Loucy (cell line): ENCODE results near the gene CCBE1.

Experiments used
- H2AFZ ChIP-seq: fragments of 200-600 bp; sonication (generic); 2 replicates; pipeline ENCODE4 v1.6.0; 2016; ENCODE audit warnings: antibody characterized with exemption, mild to moderate bottlenecking, low read length, moderate library complexity
- H3F3A ChIP-seq: fragments of 200-600 bp; 2 replicates; pipeline ENCODE4 v1.6.0; 2016; ENCODE audit warnings: antibody characterized with exemption, low read depth, mild to moderate bottlenecking
- H3K27me3 ChIP-seq: fragments of 200-600 bp; sonication (generic); 2 replicates; pipeline ENCODE4 v1.6.1; 2014; ENCODE audit warnings: low read length, mild to moderate bottlenecking; ENCODE audit not compliant: insufficient read depth, poor library complexity, severe bottlenecking
- H3K36me3 ChIP-seq: fragments of 200-600 bp; sonication (generic); 2 replicates; pipeline ENCODE4 v1.6.1; 2016; ENCODE audit warnings: low read length; ENCODE audit not compliant: insufficient read depth
- H3K4me1 ChIP-seq: fragments of 200-600 bp; sonication (generic); 2 replicates; pipeline ENCODE4 v1.5.1; 2014; ENCODE audit warnings: low read length, mild to moderate bottlenecking; ENCODE audit not compliant: insufficient read depth, poor library complexity, severe bottlenecking
- H3K4me2 ChIP-seq: fragments of 200-600 bp; sonication (generic); 2 replicates; pipeline ENCODE4 v1.6.0; 2014; ENCODE audit warnings: antibody characterized with exemption, low read length, low read depth, mild to moderate bottlenecking; ENCODE audit not compliant: poor library complexity, severe bottlenecking
- H3K4me3 ChIP-seq: fragments of 200-600 bp; sonication (generic); 2 replicates; pipeline ENCODE4 v1.5.1; 2014; ENCODE audit warnings: low read length, mild to moderate bottlenecking, mixed read lengths; ENCODE audit not compliant: poor library complexity, severe bottlenecking
- H3K79me2 ChIP-seq: fragments of 200-600 bp; sonication (generic); 2 replicates; pipeline ENCODE4 v1.6.1; 2014; ENCODE audit warnings: low read length; ENCODE audit not compliant: insufficient read depth
- H3K9ac ChIP-seq: fragments of 200-600 bp; sonication (generic); 2 replicates; pipeline ENCODE4 v1.6.0; 2014; ENCODE audit warnings: mild to moderate bottlenecking, low read depth, low read length, moderate library complexity; ENCODE audit not compliant: poor library complexity, severe bottlenecking
- H3K9me2 ChIP-seq: fragments of 200-600 bp; sonication (generic); replicated peaks from 2 replicates; pipeline ENCODE4 v1.6.1; 2016; ENCODE audit warnings: low read depth, low read length, mixed read lengths
- H3K9me3 ChIP-seq: fragments of 200-600 bp; sonication (generic); 2 replicates; pipeline ENCODE4 v1.6.1; 2014; ENCODE audit warnings: mild to moderate bottlenecking, antibody characterized with exemption, low read length, low read depth; ENCODE audit not compliant: insufficient read depth
- H4K20me1 ChIP-seq: fragments of 200-600 bp; sonication (generic); 2 replicates; pipeline ENCODE4 v1.6.0; 2014; ENCODE audit warnings: antibody characterized with exemption, low read length, mild to moderate bottlenecking; ENCODE audit not compliant: insufficient read depth, poor library complexity, severe bottlenecking
- EZH2phosphoT487 ChIP-seq: fragments of 200-600 bp; IDR thresholded peaks from 2 replicates; pipeline ENCODE4 v1.6.1; 2018; ENCODE audit warnings: antibody characterized with exemption, mild to moderate bottlenecking, moderate library complexity, borderline replicate concordance
- TF ChIP-seq, protein P1 (sequence below): fragments of 200-600 bp; sonication (generic); conservative IDR thresholded peaks from 2 replicates; pipeline ENCODE4 v1.5.1; 2014; ENCODE audit warnings: mild to moderate bottlenecking, antibody characterized with exemption, low read length

The CCBE1 gene

GRCh38 chr18:59547581-59548182 lies 149.5 kb downstream of the CCBE1 start:
- H3K36me3 ChIP-seq: no peaks in the 10 kb centered on the region
- no peaks in the 10 kb centered on the region for H3K9me3 ChIP-seq
- H3K4me1 ChIP-seq: peaks cover 11% of the 10 kb centered on the region
- TF ChIP-seq, protein P1, sequence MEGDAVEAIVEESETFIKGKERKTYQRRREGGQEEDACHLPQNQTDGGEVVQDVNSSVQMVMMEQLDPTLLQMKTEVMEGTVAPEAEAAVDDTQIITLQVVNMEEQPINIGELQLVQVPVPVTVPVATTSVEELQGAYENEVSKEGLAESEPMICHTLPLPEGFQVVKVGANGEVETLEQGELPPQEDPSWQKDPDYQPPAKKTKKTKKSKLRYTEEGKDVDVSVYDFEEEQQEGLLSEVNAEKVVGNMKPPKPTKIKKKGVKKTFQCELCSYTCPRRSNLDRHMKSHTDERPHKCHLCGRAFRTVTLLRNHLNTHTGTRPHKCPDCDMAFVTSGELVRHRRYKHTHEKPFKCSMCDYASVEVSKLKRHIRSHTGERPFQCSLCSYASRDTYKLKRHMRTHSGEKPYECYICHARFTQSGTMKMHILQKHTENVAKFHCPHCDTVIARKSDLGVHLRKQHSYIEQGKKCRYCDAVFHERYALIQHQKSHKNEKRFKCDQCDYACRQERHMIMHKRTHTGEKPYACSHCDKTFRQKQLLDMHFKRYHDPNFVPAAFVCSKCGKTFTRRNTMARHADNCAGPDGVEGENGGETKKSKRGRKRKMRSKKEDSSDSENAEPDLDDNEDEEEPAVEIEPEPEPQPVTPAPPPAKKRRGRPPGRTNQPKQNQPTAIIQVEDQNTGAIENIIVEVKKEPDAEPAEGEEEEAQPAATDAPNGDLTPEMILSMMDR: no peak
- no peak for TF ChIP-seq EZH2phosphoT487
- H3K4me3 ChIP-seq: no peak overlapping the region
- H3K9me2 ChIP-seq: no peaks in the 10 kb centered on the region
- no peak overlapping the region for H3K9ac ChIP-seq
- H3F3A ChIP-seq: no peaks in the 10 kb centered on the region
- H2AFZ ChIP-seq: peak overlapping the region; percentile 62
- no peaks in the 10 kb centered on the region for H4K20me1 ChIP-seq
- no peaks in the 10 kb centered on the region for H3K27me3 ChIP-seq
- peak overlapping the region; percentile 30 for H3K4me2 ChIP-seq
- H3K79me2 ChIP-seq: no peaks in the 10 kb centered on the region

DNA sequence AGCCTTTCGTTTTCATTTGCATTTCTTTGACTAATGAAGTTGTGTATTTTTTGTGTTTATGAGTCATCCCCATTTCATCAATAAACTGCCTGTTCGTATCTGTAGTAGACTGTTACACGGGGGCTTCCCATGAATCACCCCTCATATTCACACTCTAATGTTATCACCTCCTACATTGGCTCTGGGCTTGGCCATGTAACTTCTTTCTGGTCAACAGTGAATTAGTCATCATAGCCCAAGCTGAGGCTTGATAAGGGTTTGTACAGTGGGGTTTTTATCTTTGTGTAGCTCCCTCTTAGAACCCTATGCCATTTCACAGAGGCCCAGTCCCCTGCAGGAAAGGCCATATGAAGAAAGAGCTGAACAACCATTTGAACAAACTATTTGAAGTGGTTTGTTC lies 151.0 kb downstream of the CCBE1 start:
- TF ChIP-seq EZH2phosphoT487: no peak
- TF ChIP-seq, protein P1: no peak
- no peaks in the 10 kb centered on the region for H3K79me2 ChIP-seq
- no peaks in the 10 kb centered on the region for H4K20me1 ChIP-seq

DNA sequence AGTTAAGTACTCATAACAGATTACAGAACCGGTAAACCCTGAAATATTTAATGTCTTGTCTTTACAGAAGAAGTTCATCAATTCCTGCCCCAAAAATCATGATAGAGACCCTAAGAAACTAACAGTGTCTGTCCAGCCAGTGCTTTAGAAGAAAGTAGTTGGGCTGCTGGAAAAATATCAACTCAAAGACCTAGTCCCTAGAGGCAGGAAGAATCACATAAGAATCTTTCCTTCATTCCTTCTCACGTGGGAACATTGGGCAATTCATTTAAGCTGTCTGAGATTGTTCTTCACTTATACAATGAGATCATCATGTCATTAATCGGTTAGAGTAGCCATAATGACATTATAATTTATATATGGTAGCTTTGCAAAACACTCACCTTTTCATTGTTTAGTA lies 156.4 kb downstream of the CCBE1 start:
- Histone ChIP-seq H3F3A (no peaks in the 10 kb centered on the region), H3K9me2 (no peaks in the 10 kb centered on the region), H3K4me3 (no peak overlapping the region), H3K9ac (no peak overlapping the region), H3K9me3 (no peaks in the 10 kb centered on the region), H3K79me2 (no peaks in the 10 kb centered on the region), H3K4me1 (no peaks in the 10 kb centered on the region), H3K4me2 (no peak overlapping the region), H3K36me3 (no peaks in the 10 kb centered on the region), H4K20me1 (no peaks in the 10 kb centered on the region), H3K27me3 (no peaks in the 10 kb centered on the region), H2AFZ (no peak overlapping the region)
- TF ChIP-seq, protein P1: no peak

More for the DNA sequence above, 151.0 kb downstream of the CCBE1 start:
- H3K9me2 ChIP-seq: no peaks in the 10 kb centered on the region
- H2AFZ ChIP-seq: no peak overlapping the region
- no peaks in the 10 kb centered on the region for H3F3A ChIP-seq
- H3K4me3 ChIP-seq: no peak overlapping the region
- peaks cover 11% of the 10 kb centered on the region for H3K4me1 ChIP-seq
- H3K27me3 ChIP-seq: no peaks in the 10 kb centered on the region
- H3K9me3 ChIP-seq: no peaks in the 10 kb centered on the region
- no peak overlapping the region for H3K9ac ChIP-seq
- H3K4me2 ChIP-seq: no peak overlapping the region
- H3K36me3 ChIP-seq: no peaks in the 10 kb centered on the region
